Measurements from ENCODE around the gene IDH2. TPM values are rescaled to one million over a fixed set of nuclear protein-coding genes. Genes with fewer than 3 reads are reported as not detected.

Gene IDH2
- total and polyA plus RNA-seq, 2 of the 13 experiments (the other 11 are each of a cell fraction or from before 2014, with no cell fraction given), result 121 to 145 TPM

DNA sequence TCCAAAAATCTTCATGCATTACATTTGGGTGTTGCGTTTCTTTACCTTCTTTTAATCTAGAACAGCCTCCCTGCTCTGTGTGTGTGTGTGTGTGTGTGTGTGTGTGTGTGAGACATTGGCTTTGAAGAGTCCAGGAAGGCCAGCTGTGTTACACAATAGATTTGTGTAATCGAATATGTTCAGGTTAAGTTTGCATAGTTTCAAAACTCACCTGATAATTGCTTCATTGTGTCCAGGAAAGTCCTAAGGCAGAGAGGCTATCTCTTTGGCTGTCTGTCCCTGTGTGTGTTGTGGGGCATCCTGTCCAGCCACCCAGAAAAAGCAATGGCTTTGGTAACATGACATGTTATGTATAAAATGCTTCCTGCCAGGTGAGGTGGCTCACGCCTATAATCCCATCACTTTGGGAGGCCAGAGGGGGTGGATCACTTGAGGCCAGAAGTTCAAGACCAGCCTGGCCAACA is 63.6 kb downstream of the IDH2 start (continued):
- TF ChIP-seq ZSCAN12 (CRISPR knock-in tag; IDR thresholded peaks at IDR 0.05) (no peak), TRIM22 (IDR thresholded peaks at IDR 0.05) (no peak), NFRKB (IDR thresholded peaks at IDR 0.05) (no peak), TCF7 (IDR thresholded peaks at IDR 0.05; ENCODE audit: low read depth) (peak; percentile 91), FOXP4 (CRISPR knock-in tag; IDR thresholded peaks at IDR 0.05) (peak; percentile 77), ZNF646 (CRISPR knock-in tag; IDR thresholded peaks at IDR 0.05) (peak; percentile 97), PATZ1 (CRISPR knock-in tag; IDR thresholded peaks at IDR 0.05) (peak; percentile 56), ZNF460 (CRISPR knock-in tag; IDR thresholded peaks at IDR 0.05; ENCODE audit: borderline replicate concordance) (peak; percentile 61; the same call in 1 of the 2 replicates), BCL6 (CRISPR knock-in tag; IDR thresholded peaks at IDR 0.05) (peak; percentile 90), ZNF101 (CRISPR knock-in tag; IDR thresholded peaks at IDR 0.05; ENCODE audit: borderline replicate concordance, low read depth) (0 out of 2 replicates have a peak, but pooled peaks have one; percentile 50), ZNF503 (CRISPR knock-in tag; IDR thresholded peaks at IDR 0.05) (no peak)
- TF ChIP-seq, protein P1, sequence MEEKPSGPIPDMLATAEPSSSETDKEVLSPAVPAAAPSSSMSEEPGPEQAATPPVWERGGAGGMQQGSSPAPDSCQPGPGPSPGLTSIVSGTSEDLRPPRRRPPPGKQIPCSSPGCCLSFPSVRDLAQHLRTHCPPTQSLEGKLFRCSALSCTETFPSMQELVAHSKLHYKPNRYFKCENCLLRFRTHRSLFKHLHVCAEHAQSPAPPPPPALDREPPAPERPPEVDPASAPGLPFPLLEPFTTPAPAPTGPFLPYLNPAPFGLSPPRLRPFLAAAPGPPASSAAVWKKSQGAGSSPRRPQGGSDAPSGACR (CRISPR knock-in tag; IDR thresholded peaks at IDR 0.05), result 0 out of 2 replicates have a peak, but pooled peaks have one; percentile 33
- TF ChIP-seq, protein P2, sequence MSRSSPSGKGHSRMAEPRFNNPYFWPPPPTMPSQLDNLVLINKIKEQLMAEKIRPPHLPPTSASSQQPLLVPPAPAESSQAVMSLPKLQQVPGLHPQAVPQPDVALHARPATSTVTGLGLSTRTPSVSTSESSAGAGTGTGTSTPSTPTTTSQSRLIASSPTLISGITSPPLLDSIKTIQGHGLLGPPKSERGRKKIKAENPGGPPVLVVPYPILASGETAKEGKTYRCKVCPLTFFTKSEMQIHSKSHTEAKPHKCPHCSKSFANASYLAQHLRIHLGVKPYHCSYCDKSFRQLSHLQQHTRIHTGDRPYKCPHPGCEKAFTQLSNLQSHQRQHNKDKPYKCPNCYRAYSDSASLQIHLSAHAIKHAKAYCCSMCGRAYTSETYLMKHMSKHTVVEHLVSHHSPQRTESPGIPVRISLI (CRISPR knock-in tag; IDR thresholded peaks at IDR 0.05; ENCODE audit: borderline replicate concordance), result peak; percentile 32; the same call in 1 of the 2 replicates
